Astrocyte of the cerebellum (primary cell): ENCODE data around the gene SH2D2A.

Experiments
- DNase-seq: peaks from one replicate; pipeline ENCODE4 v3.0.0-alpha.2; 2011; ENCODE audit warnings: low read depth
- H3K4me3 ChIP-seq: 2 replicates; pipeline ENCODE4 v1.5.1; 2011; ENCODE audit warnings: mild to moderate bottlenecking, low read depth, low read length, moderate library complexity
- CTCF ChIP-seq: IDR thresholded peaks from 2 replicates; pipeline ENCODE4 v1.5.1; 2012; ENCODE audit warnings: low read length, low read depth, moderate library complexity, mild to moderate bottlenecking; ENCODE audit errors: missing control alignments
- in situ Hi-C: cut with HindIII; loops from 2 replicates; pipeline ENCODE4 v1.10.0; 2017; ENCODE audit warnings: low sequenced_read_pairs

The SH2D2A gene

GRCh38 chr1:156862584-156862983 is 45.9 kb upstream of the SH2D2A start:
- H3K4me3 ChIP-seq: no peak overlapping the region
- in situ Hi-C loops: no loop called here
- TF ChIP-seq CTCF: no peak
- DNase-seq: no peak

- in situ Hi-C loops: no loop called here
- no peak for TF ChIP-seq CTCF
- peak within 1 kb of the TSS; percentile 33 for H3K4me3 ChIP-seq
- no peak for DNase-seq
Measured at GRCh38 chr1:156860628-156861423, 44.2 kb upstream of the SH2D2A start, which contains the start of gene NTRK1. TSS of gene NTRK1 (plus strand) at chr1:156860865. CDS start at chr1:156860935, 70 bp downstream.

GRCh38 chr1:156860113-156860627 is 43.5 kb upstream of the SH2D2A start:
- H3K4me3 ChIP-seq: peak overlapping the region; percentile 33
- in situ Hi-C loops: no loop called here

GRCh38 chr1:156859523-156860112 is 43.0 kb upstream of the SH2D2A start:
- DNase-seq: no peak
- H3K4me3 ChIP-seq: peak overlapping the region; percentile 33
- in situ Hi-C loops: loop anchor here (5.0 kb wide), 1 partner anchor 142 kb away; no protein-coding TSS in a partner anchor
- TF ChIP-seq CTCF: no peak

More at GRCh38 chr1:156860113-156860627, 43.5 kb upstream of the SH2D2A start:
- DNase-seq: no peak
- peak; percentile 84 for TF ChIP-seq CTCF

GRCh38 chr1:156858959-156859522 is 42.4 kb upstream of the SH2D2A start, which contains the start of gene INSRR:
TSS of gene INSRR (minus strand) at chr1:156859117. CDS start at chr1:156858621, 496 bp downstream.
- H3K4me3 ChIP-seq: peak within 1 kb of the TSS; percentile 33
- no peak for TF ChIP-seq CTCF
- in situ Hi-C loops: loop anchor here (5.0 kb wide), 1 partner anchor 142 kb away; no protein-coding TSS in a partner anchor
- DNase-seq: no peak

GRCh38 chr1:156858555-156858956 is 41.9 kb upstream of the SH2D2A start:
- TF ChIP-seq CTCF: no peak
- DNase-seq: no peak
- peak overlapping the region; percentile 33 for H3K4me3 ChIP-seq
- in situ Hi-C loops: loop anchor here (5.0 kb wide), 1 partner anchor 141 kb away; no protein-coding TSS in a partner anchor
